ENCODE results near the gene CPVL. TPM values are rescaled to one million over a fixed set of nuclear protein-coding genes. Genes with fewer than 3 reads are reported as not detected.

Gene CPVL
- total RNA-seq, 2 donors from 2014 or later = 32.4 to 53.3 TPM

DNA sequence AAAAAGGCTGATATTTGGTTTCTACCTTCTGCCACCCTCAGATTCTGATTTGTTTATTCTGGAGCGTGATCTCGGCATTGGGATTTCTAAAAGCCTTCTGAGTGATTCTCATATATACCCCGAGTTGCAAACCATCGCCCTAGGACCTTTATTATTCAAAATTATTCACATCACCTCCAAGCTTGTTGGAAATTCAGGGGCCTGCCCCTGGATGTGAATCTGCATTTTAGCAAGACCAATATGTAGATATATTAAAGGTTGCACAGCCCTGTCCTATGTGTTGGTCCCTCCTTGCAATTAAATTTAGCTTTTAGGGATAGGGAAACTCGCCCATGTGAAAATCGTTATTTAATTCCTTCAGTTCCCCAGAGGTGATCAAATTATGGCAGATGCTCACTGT, 39.3 kb upstream of the CPVL start:
- Histone ChIP-seq H3K9me3 (ENCODE audit: control insufficient read depth, low read length) (peaks cover 7% of the 10 kb centered on the region), H3K4me3 (ENCODE audit: low read length) (no peak overlapping the region), H3K36me3 (ENCODE audit: control insufficient read depth, insufficient read depth, low read length) (no peaks in the 10 kb centered on the region), H3K27me3 (ENCODE audit: control insufficient read depth, insufficient read depth, low read length, poor library complexity, severe bottlenecking) (no peaks in the 10 kb centered on the region), H3K4me1 (ENCODE audit: control insufficient read depth, insufficient read depth, low read length) (peaks cover 9% of the 10 kb centered on the region), H3K27ac (ENCODE audit: low read depth, low read length) (no peak overlapping the region), H3K9ac (ENCODE audit: extremely low read depth, low read length, poor library complexity, severe bottlenecking) (no peak overlapping the region)
- no peak for DNase-seq
- no peaks in the 10 kb centered on the region for H3K36me3 Mint-ChIP-seq (ENCODE audit: low read depth)
- TF ChIP-seq, protein P1, sequence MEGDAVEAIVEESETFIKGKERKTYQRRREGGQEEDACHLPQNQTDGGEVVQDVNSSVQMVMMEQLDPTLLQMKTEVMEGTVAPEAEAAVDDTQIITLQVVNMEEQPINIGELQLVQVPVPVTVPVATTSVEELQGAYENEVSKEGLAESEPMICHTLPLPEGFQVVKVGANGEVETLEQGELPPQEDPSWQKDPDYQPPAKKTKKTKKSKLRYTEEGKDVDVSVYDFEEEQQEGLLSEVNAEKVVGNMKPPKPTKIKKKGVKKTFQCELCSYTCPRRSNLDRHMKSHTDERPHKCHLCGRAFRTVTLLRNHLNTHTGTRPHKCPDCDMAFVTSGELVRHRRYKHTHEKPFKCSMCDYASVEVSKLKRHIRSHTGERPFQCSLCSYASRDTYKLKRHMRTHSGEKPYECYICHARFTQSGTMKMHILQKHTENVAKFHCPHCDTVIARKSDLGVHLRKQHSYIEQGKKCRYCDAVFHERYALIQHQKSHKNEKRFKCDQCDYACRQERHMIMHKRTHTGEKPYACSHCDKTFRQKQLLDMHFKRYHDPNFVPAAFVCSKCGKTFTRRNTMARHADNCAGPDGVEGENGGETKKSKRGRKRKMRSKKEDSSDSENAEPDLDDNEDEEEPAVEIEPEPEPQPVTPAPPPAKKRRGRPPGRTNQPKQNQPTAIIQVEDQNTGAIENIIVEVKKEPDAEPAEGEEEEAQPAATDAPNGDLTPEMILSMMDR (conservative IDR thresholded peaks at IDR 0.05) = no peak
- no peaks in the 10 kb centered on the region for H3K27me3 Mint-ChIP-seq (ENCODE audit: insufficient read depth)
- peaks cover 25% of the 10 kb centered on the region for H3K4me1 Mint-ChIP-seq
- peaks cover 2% of the 10 kb centered on the region for H3K9me3 Mint-ChIP-seq
- H3K4me3 Mint-ChIP-seq = no peak overlapping the region
- no peak overlapping the region for H3K27ac Mint-ChIP-seq
- WGBS, 2 experiments (ENCODE audit: insufficient coverage in 1 of 2, insufficient read length in 1 of 2) = 87 to 100% methylated on average over 4 to 6 of the region's 6 CpGs

DNA sequence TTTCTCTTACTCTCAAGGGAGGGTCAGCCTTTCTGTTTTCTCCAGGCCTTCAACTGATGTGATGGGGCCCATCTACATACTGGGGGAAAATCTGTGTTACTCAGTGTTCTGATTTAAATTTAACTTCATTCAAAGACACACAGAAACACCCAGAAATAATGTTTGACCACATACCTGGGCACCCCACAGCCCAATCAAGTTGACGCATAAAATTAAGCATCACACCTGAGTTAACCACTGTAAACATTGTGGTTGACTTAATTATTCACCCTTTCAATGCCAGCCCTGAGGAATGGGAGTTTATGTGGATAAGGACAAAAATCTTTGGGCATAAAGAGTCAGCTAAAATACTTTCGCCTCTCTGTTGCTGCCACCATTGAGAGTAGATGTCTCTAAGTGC, 38.3 kb upstream of the CPVL start:
- TF ChIP-seq, protein P1 (conservative IDR thresholded peaks at IDR 0.05) = no peak

DNA sequence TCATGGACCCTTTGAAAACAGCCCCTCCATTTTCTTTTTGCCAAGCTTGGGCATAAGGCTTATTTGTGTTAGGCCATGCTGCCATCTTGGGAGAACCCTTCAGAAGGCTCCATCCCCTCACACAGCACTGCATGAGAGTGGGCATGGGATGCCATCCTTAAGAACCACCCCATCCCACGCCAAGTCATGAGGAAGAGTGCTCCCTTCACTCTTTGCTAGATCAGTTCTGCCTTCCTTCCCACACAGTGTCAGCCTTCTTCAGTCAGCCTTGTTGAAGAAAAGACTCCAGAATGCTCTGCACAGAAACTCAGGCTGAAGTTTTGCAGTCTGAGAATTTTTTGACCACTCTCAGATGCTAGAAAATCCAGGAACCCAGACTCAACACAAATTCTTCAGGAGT, 32.8 kb upstream of the CPVL start:
- H3K27me3 ChIP-seq (ENCODE audit: control insufficient read depth, insufficient read depth, low read length, poor library complexity, severe bottlenecking) = no peaks in the 10 kb centered on the region
- H3K9me3 ChIP-seq (ENCODE audit: control insufficient read depth, low read length) = peaks cover 11% of the 10 kb centered on the region
- H3K36me3 ChIP-seq (ENCODE audit: control insufficient read depth, insufficient read depth, low read length) = no peaks in the 10 kb centered on the region
- Mint-ChIP-seq H3K27ac (no peak overlapping the region), H3K9me3 (peaks cover 9% of the 10 kb centered on the region), H3K27me3 (ENCODE audit: insufficient read depth) (no peaks in the 10 kb centered on the region), H3K4me1 (peaks cover 11% of the 10 kb centered on the region), H3K36me3 (ENCODE audit: low read depth) (peaks cover 3% of the 10 kb centered on the region), H3K4me3 (no peak overlapping the region)
- TF ChIP-seq, protein P1 (conservative IDR thresholded peaks at IDR 0.05) = no peak
- H3K27ac ChIP-seq (ENCODE audit: low read depth, low read length) = no peak overlapping the region
- no peak overlapping the region for H3K4me3 ChIP-seq (ENCODE audit: low read length)
- H3K9ac ChIP-seq (ENCODE audit: extremely low read depth, low read length, poor library complexity, severe bottlenecking) = no peak overlapping the region
- DNase-seq = no peak
- WGBS, 2 experiments (ENCODE audit: insufficient coverage in 1 of 2, insufficient read length in 1 of 2) = no CpG with 5 or more reads among the region's 1 CpG
- H3K4me1 ChIP-seq (ENCODE audit: control insufficient read depth, insufficient read depth, low read length) = no peaks in the 10 kb centered on the region

More for the DNA sequence above, 38.3 kb upstream of the CPVL start:
- Mint-ChIP-seq H3K4me1 (peaks cover 16% of the 10 kb centered on the region), H3K27ac (no peak overlapping the region), H3K36me3 (ENCODE audit: low read depth) (no peaks in the 10 kb centered on the region), H3K9me3 (peaks cover 2% of the 10 kb centered on the region), H3K27me3 (ENCODE audit: insufficient read depth) (no peaks in the 10 kb centered on the region), H3K4me3 (no peak overlapping the region)
- 100% methylated on average over 2 of the region's 2 CpGs; no CpG with 5 or more reads in 1 of the 2 experiments for WGBS, 2 experiments (ENCODE audit: insufficient coverage in 1 of 2, insufficient read length in 1 of 2)
- Histone ChIP-seq H3K9ac (ENCODE audit: extremely low read depth, low read length, poor library complexity, severe bottlenecking) (no peak overlapping the region), H3K4me3 (ENCODE audit: low read length) (no peak overlapping the region), H3K9me3 (ENCODE audit: control insufficient read depth, low read length) (peaks cover 7% of the 10 kb centered on the region), H3K4me1 (ENCODE audit: control insufficient read depth, insufficient read depth, low read length) (no peaks in the 10 kb centered on the region), H3K27ac (ENCODE audit: low read depth, low read length) (no peak overlapping the region), H3K27me3 (ENCODE audit: control insufficient read depth, insufficient read depth, low read length, poor library complexity, severe bottlenecking) (no peaks in the 10 kb centered on the region), H3K36me3 (ENCODE audit: control insufficient read depth, insufficient read depth, low read length) (no peaks in the 10 kb centered on the region)
- no peak for DNase-seq
